Coronary artery (tissue), 2 donors: ENCODE measurements around the gene EFNA5.

Experiments used
- DNase-seq: peaks from one replicate; pipeline ENCODE4 v3.0.0-alpha.2; 2017; ENCODE audit warnings: low spot score
- H3K27ac ChIP-seq, 2 donors: fragments of 200-600 bp; sonication (generic); one replicate each; pipeline ENCODE4 v1.5.1; 2016 to 2019
- H3K4me3 ChIP-seq: fragments of 200-600 bp; sonication (generic); 2 replicates; pipeline ENCODE4 v1.5.1; 2016; ENCODE audit warnings: mild to moderate bottlenecking, moderate library complexity
- TF ChIP-seq, protein P1 (sequence below): fragments of 200-600 bp; sonication (generic); IDR thresholded peaks from one replicate; pipeline ENCODE4 v1.5.1; 2019; ENCODE audit warnings: antibody characterized with exemption

Gene EFNA5

DNA sequence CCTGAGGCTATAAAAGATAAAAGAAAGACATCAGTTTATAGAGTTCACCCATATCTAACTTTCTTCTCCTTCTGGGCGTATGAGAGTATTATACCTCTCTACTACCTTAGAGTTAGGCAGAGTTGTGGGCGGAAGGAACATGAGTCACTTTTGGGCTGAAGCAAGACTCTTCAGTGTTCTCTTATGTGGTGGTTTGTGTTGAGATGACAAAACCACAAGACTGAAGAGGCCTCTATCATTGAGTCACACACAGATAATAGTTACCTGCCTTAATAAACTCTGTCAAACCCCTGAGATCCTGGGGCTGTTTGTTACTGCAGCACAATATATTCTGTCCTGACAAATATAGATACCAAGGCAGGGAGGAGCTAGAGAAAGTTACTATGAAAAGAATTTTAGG is 184.2 kb downstream of the EFNA5 start:
- TF ChIP-seq, protein P1, sequence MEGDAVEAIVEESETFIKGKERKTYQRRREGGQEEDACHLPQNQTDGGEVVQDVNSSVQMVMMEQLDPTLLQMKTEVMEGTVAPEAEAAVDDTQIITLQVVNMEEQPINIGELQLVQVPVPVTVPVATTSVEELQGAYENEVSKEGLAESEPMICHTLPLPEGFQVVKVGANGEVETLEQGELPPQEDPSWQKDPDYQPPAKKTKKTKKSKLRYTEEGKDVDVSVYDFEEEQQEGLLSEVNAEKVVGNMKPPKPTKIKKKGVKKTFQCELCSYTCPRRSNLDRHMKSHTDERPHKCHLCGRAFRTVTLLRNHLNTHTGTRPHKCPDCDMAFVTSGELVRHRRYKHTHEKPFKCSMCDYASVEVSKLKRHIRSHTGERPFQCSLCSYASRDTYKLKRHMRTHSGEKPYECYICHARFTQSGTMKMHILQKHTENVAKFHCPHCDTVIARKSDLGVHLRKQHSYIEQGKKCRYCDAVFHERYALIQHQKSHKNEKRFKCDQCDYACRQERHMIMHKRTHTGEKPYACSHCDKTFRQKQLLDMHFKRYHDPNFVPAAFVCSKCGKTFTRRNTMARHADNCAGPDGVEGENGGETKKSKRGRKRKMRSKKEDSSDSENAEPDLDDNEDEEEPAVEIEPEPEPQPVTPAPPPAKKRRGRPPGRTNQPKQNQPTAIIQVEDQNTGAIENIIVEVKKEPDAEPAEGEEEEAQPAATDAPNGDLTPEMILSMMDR = no peak
- Histone ChIP-seq H3K4me3 (no peak overlapping the region), H3K27ac (no peak overlapping the region)
- no peak for DNase-seq

DNA sequence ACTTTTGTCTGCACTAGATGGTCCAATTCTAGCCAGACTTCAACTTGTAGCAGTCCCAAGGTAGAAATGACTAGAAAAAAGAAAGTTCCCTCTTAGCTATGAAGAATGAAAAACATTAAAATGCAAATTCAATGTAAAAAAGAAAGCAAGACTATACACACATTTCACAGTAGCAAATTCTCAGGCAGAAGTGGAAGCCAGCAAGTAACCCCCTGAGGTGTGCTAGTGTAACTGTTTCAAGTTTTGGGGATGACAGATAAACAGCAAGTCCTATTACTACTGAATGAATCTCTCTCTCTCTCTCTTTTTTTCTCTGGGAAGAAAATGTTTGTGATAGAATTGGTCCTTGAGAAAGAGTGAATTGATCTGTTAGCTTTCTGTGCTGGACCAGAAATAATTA is 185.6 kb downstream of the EFNA5 start:
- no peak overlapping the region for H3K4me3 ChIP-seq
- TF ChIP-seq, protein P1 = no peak
- DNase-seq = no peak
- H3K27ac ChIP-seq = no peak overlapping the region

DNA sequence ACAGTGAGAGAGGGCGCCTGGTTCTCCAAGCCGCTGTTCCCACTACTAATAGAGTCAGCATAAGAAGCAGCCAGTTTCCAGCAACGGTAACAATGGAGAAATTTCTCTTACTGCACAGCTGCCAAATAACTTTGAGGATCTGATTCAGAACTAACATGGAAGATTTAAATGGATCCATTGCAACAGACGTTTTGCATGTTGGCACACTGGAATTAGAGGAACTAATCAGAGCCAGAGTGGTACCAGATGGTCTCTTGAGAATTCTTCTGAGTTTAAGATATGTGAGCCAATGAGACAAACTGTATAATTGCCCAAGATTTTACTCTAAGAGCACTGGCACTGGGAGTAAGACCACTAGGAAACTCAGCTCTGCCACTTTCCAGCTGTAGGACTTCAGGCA is 186.5 kb downstream of the EFNA5 start:
- TF ChIP-seq, protein P1 = no peak
- Histone ChIP-seq H3K4me3 (no peak overlapping the region), H3K27ac (no peak overlapping the region)
- DNase-seq = no peak

DNA sequence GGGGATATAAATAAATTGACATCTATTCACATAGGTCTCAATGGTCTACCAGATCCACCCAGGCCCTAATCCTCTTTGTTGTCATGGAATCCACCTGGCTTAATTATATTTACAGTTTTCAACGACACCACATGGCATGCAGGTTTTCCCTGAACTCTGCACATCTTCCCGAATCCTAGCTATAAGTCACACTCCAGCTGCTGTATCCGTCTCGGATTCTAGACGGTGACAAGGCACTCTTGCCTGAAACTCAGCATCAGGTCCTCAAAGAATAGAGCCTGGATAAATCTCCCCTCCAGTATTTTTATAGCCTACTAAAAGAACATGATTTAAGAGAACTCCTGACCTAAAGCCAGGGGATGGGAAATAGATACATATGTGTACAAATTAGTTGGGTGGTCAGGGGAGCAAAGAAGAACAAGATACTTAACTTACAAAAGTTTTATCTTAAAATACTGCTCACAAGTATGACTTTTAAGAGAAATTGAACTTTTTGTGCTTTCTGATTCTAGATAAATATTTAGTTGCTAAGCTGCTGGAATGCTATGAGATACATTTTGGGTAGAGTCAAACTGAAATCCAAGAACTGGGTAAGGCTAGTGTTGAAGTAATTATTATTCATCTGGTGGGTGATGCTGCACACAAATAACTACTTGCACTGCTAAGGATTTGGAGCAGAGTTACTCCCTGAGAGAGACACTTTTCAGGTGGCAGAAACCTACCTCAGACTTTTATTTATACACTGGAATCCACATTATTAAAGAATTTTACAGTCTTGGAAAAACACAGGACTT is 187.3 kb downstream of the EFNA5 start:
- Histone ChIP-seq H3K27ac (no peak overlapping the region), H3K4me3 (no peak overlapping the region)
- DNase-seq = no peak
- TF ChIP-seq, protein P1 = no peak

DNA sequence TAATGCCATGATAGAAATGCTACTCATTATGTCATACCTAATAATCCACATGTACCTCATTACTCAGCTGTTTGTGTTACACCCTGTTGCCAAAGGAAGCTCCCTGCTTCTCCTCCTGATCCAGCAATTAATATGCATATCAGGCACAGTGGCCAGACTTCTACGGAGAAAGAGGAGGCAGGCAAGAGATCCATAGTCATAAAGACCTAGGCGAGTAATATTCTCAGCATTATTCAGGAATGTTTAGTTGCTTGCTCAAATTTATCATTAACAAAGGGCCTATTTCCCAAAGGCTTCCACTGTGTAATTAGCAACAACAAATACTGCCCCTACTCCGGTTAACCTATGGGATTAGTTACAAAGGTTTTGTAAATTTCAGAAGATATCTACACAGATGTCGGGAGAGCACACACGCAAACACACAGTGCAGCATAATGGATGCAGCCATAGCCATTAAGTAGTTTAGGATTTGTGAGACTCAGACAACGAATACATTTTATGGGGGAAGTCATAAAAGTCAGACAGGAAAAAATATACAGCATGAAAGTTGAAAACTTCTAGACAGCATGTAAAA is 192.6 kb downstream of the EFNA5 start:
- TF ChIP-seq, protein P1 = no peak
- DNase-seq = no peak
- Histone ChIP-seq H3K27ac (no peak overlapping the region), H3K4me3 (no peak overlapping the region)

DNA sequence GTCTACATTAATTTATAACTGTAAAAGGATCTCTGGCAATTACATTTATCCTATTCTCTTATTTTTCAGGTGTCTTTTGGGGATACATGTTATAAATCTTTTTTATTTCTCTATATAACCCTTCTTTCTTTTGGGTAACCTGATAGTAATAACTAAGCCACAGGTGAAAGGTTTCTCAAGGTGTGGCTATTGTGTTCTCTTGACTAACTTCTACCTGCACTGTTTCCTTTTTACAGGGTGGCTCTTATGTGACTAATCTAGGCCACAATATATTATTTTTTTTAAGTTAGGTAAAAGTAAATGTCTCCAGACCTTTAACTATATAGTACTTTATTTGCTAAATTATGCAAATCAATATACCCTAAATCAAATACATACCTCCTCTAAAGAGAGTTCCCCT is 193.2 kb downstream of the EFNA5 start:
- H3K27ac ChIP-seq = no peak overlapping the region
- TF ChIP-seq, protein P1 = no peak
- no peak overlapping the region for H3K4me3 ChIP-seq
- DNase-seq = no peak

DNA sequence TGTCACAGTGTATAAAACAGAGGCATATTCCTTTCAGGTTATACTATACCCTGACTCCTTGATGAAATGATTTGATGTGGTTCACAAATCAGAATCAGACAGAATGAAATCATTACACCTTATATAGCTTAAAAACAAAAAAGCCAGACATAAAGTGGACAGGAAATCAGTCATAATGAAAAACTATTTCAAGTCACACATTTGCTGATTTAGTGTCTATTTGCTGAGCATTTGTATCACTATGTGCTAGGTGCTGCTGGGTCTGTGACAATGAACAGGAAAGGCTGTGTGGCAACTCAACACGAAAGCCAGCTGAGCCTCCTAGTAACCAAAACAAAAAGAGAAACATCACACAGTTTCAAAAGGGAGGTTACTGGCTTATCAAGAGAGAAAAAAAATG is 194.0 kb downstream of the EFNA5 start:
- no peak for DNase-seq
- TF ChIP-seq, protein P1 = no peak
- no peak overlapping the region for H3K27ac ChIP-seq
- no peak overlapping the region for H3K4me3 ChIP-seq
